Activated CD4-positive, alpha-beta T cell treated with anti-CD3 and anti-CD28 coated beads, Interleukin-2, amount 50 U/mL, for 1 hour (primary cell): ENCODE results near the gene THOC5.
"Not testable (repeated sequence)": the region's sequence is repeated elsewhere in the genome, so short reads cannot be mapped to it uniquely, and the experiment has no call there.

Experiments used
- DNase-seq: peaks from one replicate; pipeline ENCODE4 v3.0.0-alpha.2; 2020

THOC5 gene

DNA sequence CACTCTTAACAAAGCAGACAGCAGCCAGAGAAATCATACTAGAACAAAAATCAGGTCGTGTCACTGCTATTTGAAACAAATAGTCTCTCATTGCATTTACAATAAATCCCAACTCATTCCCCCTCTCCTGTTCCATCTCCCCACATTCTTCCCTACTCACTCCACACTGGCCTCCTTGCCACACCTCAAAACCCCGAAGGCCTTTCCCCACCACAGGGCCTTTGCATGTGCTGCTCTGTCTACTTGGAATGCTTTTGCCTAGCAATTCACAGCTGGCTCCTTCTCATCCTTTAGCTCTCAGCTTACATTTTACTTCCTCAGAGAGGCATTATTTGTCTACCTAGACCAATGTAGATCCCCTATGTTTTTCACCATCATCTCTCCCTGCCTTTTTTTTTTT lies 6.3 kb upstream of the THOC5 start:
- no peak for DNase-seq

DNA sequence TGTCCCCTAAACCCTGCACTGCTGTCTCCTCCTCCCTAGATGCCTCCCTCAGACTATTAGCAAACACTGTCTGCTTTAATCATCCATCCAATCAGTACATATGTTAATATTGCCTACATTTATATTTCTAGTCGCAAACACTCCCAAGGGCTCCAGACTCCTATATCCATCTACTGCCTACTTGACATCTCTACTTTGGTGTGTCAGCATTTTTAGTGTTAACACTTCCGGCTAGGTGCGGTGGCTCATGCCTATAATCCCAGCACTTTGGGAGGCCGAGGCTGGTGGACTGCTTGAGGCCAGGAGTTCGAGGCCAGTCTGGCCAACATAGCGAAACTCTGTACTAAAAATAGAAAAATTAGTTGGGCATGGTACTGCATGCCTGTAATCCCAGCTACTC lies 5.5 kb upstream of the THOC5 start:
- DNase-seq, result no peak

- DNase-seq, result no peak
Observed at GRCh38 chr22:29555065-29555644, 1.6 kb upstream of the THOC5 start.

DNA sequence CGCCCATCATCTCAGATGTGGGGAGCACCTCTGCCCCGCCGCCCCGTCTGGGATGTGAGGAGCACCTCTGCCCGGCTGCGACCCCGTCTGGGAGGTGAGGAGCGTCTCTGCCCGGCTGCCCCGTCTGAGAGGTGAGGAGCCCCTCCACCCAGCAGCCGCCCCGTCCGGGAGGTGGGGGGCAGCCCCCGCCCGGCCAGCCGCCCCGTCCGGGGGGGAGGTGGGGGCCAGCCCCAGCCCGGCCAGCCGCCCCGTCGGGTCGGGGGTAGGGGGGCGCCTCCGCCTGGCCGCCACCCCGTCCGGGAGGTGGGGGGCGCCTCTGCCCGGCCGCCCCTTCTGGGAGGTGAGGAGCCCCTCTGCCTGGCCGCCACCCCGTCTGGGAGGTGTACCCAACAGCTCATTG lies 1.2 kb downstream of the THOC5 start:
- not testable (repeated sequence) for DNase-seq

GRCh38 chr22:29550005-29550404 lies 3.6 kb downstream of the THOC5 start:
- no peak for DNase-seq

- DNase-seq, result not testable (repeated sequence)
Observed at GRCh38 chr22:29545045-29545444, 8.5 kb downstream of the THOC5 start.

DNA sequence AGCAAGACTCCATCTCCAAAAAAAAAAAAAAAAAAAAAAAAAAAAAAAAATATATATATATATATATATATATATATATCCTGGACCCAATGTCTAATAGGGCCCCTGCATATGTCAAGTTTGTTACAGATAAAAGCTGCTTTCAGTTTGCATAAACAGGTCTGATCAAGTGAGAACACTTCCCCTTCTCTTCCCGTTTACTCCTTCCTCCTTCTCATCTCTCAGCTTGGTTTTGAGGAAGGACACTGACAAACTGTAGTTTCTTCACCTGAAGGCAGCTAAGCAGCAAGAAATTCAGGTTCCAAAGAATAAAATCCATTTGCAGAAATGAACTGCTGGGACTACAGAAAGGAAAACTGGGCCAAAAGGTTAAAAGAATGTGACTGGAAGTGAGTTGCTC lies 11.7 kb downstream of the THOC5 start:
- no peak for DNase-seq

DNA sequence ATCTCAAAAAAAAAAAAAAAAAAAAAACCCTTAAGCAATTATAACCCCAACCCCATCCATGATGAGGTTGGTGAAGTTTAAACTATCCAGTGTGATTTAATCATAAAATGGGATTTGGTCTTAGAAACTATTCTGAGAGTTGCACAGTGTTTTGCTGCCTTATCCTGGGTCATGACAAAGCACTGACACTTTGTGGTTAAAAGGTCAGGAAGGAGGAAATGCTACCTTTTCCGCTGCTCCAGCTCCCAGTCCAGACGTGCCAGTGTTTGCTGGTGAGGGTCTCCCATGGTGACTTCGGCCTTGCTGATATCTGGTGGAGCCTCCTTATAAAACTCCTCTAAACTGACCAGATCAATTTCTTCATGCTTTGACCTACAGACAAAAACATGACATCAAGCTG lies 14.5 kb downstream of the THOC5 start:
- no peak for DNase-seq

DNA sequence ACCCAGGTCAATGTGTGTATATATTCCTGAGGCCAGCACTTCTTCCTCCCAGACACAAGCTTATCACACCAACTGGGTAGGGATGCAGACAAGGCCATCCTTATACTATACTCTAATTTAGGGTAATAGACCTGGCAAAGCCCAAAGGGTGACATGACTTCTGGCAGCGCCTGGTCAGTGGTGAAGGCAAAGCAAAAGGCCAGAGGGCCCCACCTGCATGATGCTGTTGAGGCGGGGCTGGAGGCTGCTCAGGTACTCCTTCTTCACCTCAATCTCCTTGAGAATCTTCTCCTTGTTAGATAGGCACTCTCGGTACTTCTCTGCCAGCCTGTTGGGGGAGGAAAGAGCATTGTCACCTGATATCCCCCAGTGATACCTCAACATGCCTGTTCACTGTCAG lies 17.1 kb downstream of the THOC5 start:
- no peak for DNase-seq

DNA sequence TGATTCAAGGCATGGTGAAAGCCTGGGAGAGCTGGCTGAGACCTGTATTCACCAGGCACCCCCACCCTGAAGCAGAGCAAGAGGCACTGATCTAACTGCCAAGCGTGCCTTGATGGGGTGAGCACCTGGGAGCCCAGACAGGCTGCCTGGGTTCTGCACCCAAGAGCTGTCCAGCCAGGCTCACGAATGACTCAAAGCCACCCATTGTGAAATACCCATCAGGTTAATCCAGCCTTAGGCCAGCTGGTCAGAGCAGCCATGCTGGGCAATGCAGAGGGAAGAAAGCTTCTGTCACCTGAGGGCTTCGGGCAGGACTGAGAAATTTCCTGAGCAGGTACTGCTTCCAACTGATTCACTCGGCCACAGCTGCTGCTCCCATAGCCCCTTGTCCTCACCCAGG lies 22.1 kb downstream of the THOC5 start:
- no peak for DNase-seq

- no peak for DNase-seq
Observed at GRCh38 chr22:29530716-29531115, 22.8 kb downstream of the THOC5 start.

DNA sequence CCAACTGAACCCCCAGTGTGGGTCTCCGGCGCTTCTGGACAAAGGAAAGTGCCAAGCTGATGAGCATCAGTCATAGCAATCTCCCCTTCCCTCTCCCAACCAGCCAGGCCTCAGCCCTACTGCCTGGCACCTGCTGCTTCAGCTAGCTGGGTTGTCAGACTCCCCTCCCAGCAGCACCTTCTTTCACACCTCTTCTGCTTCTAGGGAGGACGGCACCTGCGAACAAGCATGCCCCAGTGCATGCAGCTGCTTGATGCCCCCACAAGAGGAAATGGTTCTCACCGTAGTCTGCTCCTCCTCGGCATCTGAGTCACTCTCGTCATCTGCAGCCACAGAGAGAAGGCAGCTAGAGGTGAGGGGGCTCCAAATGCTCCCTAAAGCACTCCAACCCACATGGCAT lies 25.4 kb downstream of the THOC5 start:
- no peak for DNase-seq

DNA sequence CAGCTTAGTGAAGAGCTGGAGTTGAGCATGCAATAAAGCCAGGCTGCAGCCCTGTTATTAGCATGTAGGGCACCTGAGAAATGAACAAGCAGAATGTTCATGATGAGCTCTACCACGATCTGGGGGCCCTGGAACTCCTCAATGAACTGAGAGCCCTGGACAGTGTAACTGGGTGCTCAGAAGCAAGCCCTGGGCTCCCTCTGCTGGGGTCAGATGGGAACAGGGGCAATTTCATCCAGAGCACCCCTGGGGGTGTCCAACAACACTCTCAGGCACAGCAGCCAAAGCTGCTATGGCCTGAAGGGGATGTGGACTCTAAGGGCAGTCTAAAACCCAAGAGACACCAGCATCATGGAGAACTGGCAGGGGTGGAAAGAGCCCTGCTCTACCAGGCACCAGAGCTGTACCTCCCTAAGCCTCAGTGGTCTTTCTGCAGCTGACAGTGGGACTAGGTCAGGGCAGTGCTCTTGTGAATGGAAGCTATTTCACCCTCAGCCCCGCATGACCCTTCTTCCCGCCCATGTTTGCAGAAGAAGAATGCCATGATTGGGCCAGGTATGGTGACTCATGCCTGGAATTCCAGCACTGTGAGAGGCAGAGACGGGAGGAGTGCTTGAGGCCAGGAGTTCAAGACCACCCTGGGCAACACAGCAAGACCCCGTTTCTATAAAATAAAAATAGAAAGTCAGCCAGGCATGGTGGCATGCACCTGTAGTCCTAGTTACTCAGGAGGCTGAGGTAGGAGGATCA lies 28.9 kb downstream of the THOC5 start:
- peak; percentile 10 for DNase-seq

- DNase-seq, result no peak
Observed at GRCh38 chr22:29523761-29524160, 29.8 kb downstream of the THOC5 start.

DNA sequence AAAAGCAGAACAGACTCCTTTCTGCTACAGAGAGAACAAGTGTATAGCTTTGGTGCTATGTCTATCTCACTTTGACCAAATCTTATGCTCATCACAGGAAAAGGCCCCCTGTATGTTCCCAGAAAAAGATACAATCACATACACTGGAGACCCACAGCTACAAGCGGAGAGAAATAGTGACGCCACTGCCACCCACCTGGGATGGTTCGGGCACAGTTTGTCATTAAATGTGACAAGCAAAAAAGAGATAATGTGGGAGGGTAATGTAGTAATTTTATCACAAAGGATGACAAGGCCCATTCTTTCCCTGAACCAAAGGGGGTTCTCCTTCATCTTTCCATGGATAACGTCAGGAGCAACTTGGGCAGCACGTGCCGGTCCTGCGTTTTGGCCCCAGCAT lies 32.0 kb downstream of the THOC5 start:
- no peak for DNase-seq

DNA sequence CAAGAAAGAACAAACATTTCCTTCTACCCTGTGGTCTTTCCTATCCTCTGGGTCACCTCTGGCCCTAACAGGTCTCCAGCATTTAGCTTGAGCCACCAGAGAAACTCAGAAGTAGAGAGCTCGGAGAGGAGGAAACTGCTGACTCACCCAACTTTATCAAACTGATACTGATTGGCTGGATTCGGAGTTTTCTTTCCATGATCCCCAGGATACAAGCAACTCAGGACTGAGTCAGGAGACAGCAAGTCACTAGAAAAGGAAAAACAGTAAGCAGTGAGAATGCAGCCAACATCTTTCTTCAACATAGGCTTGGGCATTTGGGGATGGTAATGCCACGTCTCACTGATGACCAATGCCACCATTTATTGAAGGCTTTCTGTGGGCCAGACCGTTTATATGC lies 32.7 kb downstream of the THOC5 start:
- DNase-seq, result no peak

DNA sequence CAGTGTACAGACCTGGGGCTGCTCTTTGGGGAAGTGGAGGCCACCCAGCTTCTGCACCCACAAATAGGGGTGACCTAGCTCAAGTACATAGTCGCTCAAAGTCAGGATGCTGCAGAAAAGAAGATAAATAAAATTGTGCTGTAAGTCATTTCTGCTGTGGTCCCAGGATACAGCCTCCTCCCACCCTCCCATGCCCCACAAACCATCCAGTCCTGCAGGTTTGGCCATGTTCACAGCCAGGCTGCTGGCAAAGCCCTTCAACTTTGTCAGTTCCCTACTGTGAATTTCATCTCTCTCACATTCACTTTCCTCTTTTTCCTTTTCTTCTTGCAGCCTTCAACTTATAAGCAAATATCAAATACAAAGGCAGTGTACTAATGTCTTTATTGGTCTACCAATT lies 33.6 kb downstream of the THOC5 start:
- DNase-seq, result no peak

GRCh38 chr22:29518427-29518826 lies 35.1 kb downstream of the THOC5 start:
- DNase-seq, result no peak

GRCh38 chr22:29517215-29517908 lies 36.2 kb downstream of the THOC5 start:
- no peak for DNase-seq

DNA sequence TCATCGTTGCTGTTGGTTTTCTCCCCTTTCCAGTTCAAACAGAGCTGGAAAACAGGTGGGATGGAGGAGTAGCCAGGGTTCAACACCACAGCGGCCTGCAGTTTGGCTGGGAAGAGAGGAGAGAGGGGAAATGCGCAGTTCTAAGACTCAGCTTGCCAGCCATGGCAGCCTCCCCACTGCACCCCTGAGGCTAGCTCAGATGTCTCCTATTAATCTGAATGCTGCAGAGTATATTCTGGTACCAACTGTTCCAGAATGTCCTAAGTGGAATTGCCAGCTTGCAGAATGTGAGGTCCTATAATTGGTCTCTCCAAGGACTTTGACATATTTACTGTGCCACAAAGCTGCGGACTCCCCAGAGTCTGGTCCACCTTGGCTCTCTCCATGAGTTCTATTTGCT lies 41.5 kb downstream of the THOC5 start:
- no peak for DNase-seq

DNA sequence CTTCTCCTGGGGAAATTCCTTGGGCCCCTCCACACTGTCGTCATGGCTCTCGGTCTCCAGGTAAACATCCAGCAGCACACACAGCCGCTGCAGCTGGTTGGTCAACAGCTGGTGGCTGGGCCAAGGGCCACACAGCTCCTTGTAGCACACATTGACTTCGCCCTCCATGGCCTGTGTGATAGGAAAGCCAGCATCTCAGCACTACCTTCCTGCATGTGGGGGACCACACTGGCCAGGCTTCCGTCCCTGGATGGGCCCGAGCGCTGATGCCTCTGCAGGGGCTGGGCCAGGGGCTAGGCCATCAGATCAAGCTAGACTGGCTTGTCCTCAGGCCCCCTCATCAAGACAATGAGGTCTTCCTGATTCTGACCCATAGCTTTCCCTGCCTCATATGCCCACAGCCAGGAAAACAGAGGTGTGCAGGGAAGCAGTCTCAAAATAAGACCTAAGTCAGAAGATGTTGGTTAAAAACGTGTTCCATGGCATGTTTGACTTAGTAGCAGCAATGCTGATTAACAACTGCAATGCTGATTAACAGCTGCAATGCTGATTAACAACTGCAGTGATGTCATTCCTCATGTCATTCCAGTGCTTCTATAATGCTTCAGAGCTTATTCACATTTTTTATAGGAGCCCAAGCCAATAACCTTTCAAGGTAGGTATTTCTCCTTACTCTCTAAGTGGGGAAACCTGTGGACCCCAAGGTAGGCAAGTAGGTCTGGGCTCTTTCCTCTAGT lies 42.3 kb downstream of the THOC5 start:
- DNase-seq, result no peak

- no peak for DNase-seq
Observed at GRCh38 chr22:29510542-29510941, 43.0 kb downstream of the THOC5 start.

GRCh38 chr22:29509815-29510214 lies 43.7 kb downstream of the THOC5 start:
- DNase-seq, result no peak

GRCh38 chr22:29509298-29509697 lies 44.3 kb downstream of the THOC5 start:
- DNase-seq, result no peak
